ENCODE measurements around the gene CD40.
"Not testable (repeated sequence)": the region's sequence is repeated elsewhere in the genome, so short reads cannot be mapped to it uniquely, and the experiment has no call there.

CD40 gene

DNA sequence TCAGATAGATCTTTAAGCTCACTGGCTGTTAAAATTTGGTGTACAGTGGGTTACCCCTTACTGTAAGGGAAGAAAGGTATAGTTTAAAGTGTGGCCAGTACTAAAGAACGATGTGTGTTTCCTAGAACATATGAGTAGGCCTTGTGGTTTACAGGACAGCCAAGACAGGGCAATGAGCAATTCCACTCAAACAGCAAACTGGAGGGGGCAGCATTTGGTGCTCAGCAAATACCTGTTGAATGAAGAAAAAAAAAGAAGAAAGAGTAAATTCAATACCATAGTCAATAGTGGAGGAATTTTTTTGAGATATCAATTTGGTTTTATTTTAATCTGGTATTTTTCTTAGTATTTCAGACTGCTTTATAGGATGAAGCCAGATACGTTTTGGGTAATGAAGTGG lies 24.6 kb upstream of the CD40 start:
- no peak for DNase-seq (ENCODE audit: low read depth in 3 of 3)

DNA sequence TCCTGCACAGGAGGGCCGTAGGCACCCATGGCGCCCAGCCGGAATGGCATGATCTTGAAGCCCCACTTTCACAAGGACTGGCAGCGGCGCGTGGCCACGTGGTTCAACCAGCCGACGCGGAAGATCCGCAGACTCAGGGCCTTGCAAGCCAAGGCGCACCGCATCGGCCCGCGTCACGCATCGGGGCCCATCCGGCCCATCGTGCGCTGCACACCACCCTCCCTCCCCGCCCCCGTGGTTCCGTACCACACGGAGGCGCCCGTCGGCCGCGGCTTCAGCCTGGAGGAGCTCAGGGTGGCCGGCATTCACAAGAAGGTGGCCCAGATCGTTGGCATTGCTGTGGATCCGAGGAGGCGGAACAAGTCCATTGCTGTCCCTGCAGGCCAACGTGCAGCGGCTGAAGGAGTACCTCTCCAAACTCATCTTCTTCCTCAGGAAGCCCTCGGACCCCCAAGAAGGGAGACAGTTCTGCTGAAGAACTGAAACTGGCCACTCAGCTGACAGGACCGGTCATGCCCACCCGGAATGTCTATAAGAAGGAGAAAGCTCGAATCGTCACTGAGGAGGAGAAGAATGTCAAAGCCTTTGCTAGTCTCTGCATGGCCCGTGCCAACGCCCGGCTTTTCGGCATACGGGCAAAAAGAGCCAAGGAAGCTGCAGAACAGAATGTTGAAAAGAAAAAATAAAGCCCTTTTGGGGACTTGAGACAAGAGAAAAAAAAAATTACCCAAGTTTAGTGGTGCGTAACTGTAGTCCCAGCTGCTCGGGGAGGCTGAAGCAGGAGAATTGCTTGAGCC lies 18.4 kb upstream of the CD40 start:
- no peak for DNase-seq (ENCODE audit: low read depth in 3 of 3)

- not testable (repeated sequence) for DNase-seq (ENCODE audit: low read depth in 3 of 3)
Observed at GRCh38 chr20:46100444-46100843, 17.7 kb upstream of the CD40 start.

GRCh38 chr20:46100988-46101387 lies 17.1 kb upstream of the CD40 start:
- no peak for DNase-seq (ENCODE audit: low read depth in 3 of 3)

DNA sequence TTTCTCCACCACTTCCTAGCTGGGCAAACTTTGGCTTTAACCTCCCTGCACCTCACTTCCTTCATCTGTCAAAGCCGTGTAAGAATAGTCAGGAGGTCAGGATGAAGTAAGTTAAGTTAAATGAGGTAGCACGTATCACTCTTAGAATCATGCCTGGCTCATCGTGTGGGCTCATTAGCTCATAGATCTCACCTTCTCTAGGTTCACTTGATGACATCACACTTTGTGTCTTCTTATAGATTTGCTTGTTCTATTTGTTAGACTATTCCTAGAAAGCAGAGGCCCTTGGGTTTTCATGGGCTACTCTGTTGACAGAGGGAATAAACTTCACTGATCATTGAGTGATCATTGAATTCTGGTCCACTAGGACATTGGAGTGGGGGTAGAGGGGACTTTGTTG lies 16.2 kb upstream of the CD40 start:
- no peak for DNase-seq (ENCODE audit: low read depth in 3 of 3)

DNA sequence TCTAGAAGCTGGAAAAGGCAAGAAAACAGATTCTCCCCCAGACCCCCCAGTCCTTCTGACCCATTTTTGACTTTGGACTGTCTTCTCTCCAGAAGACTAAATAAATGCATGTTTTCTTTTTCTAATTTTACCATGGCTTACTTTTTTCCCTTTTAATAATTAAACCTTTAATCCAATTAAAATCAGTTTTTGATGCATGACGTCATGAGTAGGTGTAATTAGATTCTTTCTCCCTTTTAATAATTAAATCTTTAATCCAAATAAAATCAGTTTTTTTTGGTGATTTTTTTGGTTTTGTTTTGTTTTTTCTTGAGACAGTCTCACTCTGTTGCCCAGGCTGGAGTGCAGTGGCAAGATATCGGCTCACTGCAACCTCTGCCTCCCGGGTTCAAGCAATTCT lies 15.2 kb upstream of the CD40 start:
- DNase-seq (ENCODE audit: low read depth in 3 of 3): no peak

DNA sequence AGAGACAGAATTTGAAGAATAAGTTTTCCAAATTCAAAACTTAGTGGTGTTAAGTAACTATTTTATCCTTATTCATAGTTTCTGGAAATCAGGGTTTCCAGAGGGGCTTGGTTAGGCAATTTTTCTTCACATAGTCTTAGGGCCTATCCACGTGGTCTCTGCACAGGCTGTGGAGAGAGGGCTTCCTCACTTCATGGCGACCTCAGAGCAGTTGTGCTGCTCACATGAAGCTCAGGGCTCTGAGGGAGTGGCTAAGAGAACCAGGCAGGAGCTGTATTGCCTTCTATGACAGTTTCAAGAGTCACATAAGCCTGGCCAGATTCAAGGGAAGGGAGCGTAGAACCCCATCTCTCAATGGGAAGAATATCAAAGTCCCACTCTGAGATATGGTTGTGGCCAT lies 13.9 kb upstream of the CD40 start:
- DNase-seq (ENCODE audit: low read depth in 3 of 3): no peak

DNA sequence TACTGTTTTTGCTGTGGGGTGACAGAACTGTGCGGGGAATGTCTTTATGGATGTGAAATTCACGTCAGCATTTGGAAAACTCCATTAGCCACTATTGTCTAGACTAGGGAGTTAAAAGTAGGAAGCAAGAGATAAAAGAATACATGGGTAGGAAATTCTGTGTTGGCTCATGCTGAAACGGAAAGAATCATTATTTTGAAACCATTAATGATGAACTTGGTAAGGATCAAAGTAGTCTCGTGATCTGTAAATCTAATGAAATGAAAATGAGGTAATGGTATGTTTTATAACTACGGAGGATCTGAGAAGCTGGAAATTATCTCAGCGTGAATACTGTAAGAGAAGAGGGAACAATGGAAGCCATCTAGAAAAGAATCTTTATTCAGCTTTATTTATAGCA lies 11.1 kb upstream of the CD40 start:
- no peak for DNase-seq (ENCODE audit: low read depth in 3 of 3)

DNA sequence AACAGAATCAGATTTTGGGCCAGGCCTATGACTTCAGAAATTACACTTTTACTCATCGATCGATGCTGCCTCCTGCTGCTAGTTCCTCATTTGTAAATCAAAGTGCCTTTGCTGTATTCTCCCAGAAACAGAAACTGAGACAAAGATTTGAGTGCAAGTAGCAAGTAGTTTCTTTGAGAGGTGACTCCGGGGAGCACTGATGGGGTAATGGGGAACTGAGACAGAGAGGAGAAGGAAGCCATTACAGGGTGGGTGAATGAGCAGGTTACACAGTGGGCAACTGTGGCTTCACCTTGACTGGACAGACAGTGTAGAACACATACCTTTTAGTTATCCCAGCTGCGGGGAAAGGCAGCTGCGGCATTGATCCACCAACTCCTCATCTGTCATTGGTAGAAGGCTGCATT lies 9.7 kb upstream of the CD40 start:
- DNase-seq (ENCODE audit: low read depth in 3 of 3): no peak

DNA sequence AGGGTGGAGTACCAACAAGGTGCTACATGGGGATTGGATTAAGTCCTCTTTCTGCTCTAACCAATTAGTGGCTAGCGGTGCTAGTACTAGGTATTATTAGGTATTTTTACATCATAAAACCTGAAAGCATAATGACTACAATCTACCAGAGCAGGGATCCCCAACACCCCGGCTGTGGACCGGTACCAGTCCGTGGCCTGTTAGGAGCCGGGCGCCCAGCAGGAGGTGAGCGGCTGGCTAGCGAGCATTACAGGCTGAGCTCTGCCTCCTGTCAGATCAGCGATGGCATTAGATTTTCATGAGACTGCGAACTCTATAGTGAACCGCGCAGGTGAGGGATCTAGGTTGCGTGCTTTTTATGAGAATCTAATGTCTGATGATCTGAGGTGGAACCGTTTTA lies 9.1 kb upstream of the CD40 start:
- DNase-seq (ENCODE audit: low read depth in 3 of 3): no peak

DNA sequence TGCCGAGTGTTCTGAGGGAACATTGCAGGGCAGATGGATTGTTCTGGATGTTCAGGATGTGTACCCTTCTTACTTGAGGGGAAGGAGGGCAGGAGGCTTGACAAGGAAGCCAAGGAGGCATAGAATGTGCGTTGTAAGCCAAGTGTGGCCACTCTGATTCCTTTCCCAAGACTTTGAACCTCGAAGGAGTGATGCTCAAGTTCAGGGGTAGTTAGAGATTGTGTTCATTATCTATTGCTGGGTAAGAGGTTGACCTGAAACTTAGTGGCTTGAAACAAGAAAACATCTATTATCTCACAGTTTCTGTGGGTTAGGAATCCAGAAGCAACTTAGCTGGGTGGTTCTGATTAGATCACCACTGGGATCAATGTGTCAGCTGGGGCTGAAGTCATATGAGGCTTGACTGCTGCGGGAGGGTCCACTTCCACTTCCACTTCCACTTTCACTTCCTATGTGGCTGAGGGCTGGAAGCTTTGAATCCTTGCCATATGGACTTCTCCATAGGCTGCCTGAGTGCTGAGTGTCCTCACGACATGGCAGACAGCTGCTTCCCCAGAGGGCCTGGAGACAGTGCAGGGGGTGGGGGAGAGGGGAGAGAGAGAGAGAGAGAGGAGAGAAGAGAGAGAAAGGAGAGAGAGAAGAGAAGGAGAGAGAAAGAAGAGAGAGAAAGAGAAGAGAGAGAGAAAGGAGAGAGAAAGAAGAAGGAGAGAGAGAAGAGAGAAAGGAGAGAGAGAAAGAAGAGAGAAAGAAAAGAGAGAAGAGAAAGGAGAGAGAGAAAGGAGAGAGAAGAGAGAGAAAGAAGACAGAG lies 6.9 kb upstream of the CD40 start:
- DNase-seq (ENCODE audit: low read depth in 3 of 3): no peak

- no peak for DNase-seq (ENCODE audit: low read depth in 3 of 3)
Observed at GRCh38 chr20:46111836-46112212, 6.3 kb upstream of the CD40 start.

GRCh38 chr20:46112430-46113112 lies 5.5 kb upstream of the CD40 start:
- DNase-seq (ENCODE audit: low read depth in 3 of 3): no peak

- DNase-seq (ENCODE audit: low read depth in 3 of 3): no peak
Observed at GRCh38 chr20:46113113-46113470, 5.0 kb upstream of the CD40 start.

- DNase-seq (ENCODE audit: low read depth in 3 of 3): no peak
Observed at GRCh38 chr20:46114449-46114848, 3.7 kb upstream of the CD40 start.

GRCh38 chr20:46118481-46119020 lies 437 bp downstream of the CD40 start:
- DNase-seq (ENCODE audit: low read depth in 3 of 3): peak in 1 of 3 experiments; percentile 3

DNA sequence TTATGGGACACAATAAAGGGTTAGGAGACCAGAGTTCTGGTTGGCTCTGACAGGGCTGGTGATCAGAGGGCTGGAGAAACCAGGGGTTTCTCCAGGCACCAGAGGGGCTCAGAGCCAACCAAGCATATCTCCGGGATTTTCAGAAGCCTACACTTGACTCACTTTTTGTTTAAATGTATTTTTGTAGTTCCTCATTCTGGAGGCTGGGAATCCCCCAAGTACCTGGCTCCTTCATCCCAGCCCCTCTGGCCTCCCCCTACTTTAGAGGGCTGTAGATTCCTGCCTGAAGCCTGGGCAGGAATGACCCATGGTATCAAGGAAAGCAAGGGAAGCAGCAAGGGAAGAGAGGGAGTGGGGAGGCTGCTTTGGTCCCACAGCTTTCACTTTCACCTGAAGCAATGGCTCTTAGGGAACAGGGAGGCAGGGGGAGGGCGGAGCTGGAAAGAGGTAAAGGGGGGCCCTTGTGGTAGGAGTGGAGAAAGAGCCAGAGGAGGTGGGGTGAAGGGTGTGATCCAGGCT lies 973 bp downstream of the CD40 start:
- DNase-seq (ENCODE audit: low read depth in 3 of 3): no peak

GRCh38 chr20:46119547-46119946 lies 1.4 kb downstream of the CD40 start:
- DNase-seq (ENCODE audit: low read depth in 3 of 3): no peak

DNA sequence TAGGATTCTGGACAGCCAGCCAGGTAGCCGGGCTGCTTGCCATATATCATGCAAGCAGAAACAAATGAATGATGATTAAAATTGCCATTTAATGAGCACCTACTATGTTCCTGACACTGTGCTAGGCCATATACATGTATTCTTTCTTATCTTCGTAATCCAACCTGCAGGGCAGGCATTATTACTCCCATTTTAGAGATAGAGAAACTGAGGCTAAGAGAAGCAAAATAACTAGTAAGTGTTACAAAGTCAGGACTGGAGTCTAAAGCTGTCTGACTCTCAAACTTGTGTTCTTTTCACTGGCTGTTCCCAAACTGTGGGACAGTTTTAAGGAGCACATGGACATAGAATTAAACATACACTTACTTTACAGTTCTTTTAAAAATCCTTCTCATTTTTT lies 2.0 kb downstream of the CD40 start:
- DNase-seq (ENCODE audit: low read depth in 3 of 3): no peak

- no peak for DNase-seq (ENCODE audit: low read depth in 3 of 3)
Observed at GRCh38 chr20:46121184-46121930, 3.2 kb downstream of the CD40 start.

DNA sequence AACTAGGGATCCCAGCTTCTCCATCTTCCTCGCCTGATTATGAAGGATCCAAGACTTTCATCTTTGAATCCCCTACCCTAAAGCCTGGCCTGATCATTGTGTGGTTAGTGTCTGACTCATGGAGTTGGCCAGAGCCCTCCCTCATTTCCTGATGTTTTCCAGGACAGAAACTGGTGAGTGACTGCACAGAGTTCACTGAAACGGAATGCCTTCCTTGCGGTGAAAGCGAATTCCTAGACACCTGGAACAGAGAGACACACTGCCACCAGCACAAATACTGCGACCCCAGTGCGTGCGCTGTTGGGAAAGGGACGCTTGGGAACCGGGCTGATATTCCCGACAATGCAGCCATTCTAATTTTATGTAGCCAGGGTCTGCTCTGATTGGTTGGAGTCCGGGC lies 4.0 kb downstream of the CD40 start:
- DNase-seq (ENCODE audit: low read depth in 3 of 3): no peak

Data from stimulated activated CD4-positive, alpha-beta T cell treated with anti-CD3 and anti-CD28 coated beads, TNF-alpha, amount 100 ng/mL, for 4 hours (primary cell).